ENCODE data around the gene NUMB.

DNA sequence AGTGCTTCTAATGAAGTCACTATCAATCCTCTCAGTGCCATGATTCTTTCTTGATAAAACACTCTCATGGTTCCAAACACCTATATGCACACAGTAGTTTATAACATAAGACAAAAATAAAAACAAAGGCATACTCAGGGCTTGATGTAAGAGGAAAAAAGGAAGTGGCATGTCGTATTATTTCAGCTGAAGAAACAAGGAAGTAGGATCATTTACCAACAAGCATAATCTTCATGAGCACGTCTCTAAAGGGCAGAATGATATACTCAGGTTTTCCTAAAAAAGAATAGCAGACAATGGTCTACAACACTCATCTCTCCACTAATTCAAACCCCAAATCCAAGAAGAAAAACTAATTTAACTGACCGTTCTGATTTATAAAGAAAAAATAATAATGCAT, 33.9 kb downstream of the NUMB start:
- TF ChIP-seq, protein P1, sequence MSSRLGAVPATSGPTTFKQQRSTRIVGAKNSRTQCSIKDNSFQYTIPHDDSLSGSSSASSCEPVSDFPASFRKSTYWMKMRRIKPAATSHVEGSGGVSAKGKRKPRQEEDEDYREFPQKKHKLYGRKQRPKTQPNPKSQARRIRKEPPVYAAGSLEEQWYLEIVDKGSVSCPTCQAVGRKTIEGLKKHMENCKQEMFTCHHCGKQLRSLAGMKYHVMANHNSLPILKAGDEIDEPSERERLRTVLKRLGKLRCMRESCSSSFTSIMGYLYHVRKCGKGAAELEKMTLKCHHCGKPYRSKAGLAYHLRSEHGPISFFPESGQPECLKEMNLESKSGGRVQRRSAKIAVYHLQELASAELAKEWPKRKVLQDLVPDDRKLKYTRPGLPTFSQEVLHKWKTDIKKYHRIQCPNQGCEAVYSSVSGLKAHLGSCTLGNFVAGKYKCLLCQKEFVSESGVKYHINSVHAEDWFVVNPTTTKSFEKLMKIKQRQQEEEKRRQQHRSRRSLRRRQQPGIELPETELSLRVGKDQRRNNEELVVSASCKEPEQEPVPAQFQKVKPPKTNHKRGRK (CRISPR knock-in tag; IDR thresholded peaks at IDR 0.05): no peak
- TF ChIP-seq, protein P2, sequence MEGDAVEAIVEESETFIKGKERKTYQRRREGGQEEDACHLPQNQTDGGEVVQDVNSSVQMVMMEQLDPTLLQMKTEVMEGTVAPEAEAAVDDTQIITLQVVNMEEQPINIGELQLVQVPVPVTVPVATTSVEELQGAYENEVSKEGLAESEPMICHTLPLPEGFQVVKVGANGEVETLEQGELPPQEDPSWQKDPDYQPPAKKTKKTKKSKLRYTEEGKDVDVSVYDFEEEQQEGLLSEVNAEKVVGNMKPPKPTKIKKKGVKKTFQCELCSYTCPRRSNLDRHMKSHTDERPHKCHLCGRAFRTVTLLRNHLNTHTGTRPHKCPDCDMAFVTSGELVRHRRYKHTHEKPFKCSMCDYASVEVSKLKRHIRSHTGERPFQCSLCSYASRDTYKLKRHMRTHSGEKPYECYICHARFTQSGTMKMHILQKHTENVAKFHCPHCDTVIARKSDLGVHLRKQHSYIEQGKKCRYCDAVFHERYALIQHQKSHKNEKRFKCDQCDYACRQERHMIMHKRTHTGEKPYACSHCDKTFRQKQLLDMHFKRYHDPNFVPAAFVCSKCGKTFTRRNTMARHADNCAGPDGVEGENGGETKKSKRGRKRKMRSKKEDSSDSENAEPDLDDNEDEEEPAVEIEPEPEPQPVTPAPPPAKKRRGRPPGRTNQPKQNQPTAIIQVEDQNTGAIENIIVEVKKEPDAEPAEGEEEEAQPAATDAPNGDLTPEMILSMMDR (CRISPR knock-in tag; IDR thresholded peaks at IDR 0.05): no peak
- no peak for TF ChIP-seq FOSL1 (CRISPR knock-in tag; IDR thresholded peaks at IDR 0.05; ENCODE audit: borderline replicate concordance)
